ENCODE data around the gene KCNT1. TPM values are rescaled to one million over a fixed set of nuclear protein-coding genes. Genes with fewer than 3 reads are reported as not detected.
A peak's percentile ranks its signal among the peaks of the same experiment; 100 is the strongest.

KCNT1 gene
- total and polyA plus RNA-seq, 4 donors: 9.5 to 24.7 (median 16.3) TPM

DNA sequence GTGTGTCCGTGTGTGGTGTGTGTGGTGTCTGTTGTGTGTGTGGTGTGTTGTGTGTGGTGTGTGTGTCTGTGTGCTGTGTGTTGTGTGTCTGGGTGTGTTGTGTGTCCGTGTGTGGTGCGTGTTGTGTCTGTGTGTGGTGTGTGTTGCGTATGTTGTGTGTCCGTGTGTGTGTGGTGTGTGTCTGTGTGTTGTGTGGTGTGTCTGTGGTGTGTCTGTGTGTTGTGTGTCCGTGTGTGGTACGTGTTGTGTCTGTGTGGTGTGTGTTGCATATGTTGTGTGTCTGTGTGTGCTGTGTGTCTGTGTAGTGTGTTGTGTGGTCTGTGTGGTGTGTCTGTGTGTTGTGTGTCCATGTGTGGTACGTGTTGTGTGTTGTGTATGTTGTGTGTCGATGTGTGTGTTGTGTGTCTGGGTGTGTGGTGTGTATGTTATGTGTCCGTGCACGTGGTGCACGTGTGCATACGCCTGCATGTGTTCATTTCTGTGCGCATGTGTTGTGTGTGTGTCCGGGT, 72.3 kb downstream of the KCNT1 start:
- peaks cover 80% of the 10 kb centered on the region for H3K36me3 ChIP-seq (ENCODE audit: control insufficient read depth, insufficient read depth, low read length)
- H3K4me3 ChIP-seq (ENCODE audit: low read depth, low read length): no peak overlapping the region
- 89% methylated on average over 15 of the region's 15 CpGs for WGBS (ENCODE audit: insufficient coverage)
- H3K27ac ChIP-seq (ENCODE audit: low read depth, low read length): no peak overlapping the region
- H3K27me3 ChIP-seq (ENCODE audit: control insufficient read depth, insufficient read depth, low read length): no peaks in the 10 kb centered on the region
- H3K4me1 ChIP-seq (ENCODE audit: control insufficient read depth, insufficient read depth, low read length): no peaks in the 10 kb centered on the region
- H3K9me3 ChIP-seq (ENCODE audit: control insufficient read depth, insufficient read depth, low read length): no peaks in the 10 kb centered on the region
- no peak for DNase-seq (ENCODE audit: low read depth in 4 of 6, low spot score in 6 of 6)

DNA sequence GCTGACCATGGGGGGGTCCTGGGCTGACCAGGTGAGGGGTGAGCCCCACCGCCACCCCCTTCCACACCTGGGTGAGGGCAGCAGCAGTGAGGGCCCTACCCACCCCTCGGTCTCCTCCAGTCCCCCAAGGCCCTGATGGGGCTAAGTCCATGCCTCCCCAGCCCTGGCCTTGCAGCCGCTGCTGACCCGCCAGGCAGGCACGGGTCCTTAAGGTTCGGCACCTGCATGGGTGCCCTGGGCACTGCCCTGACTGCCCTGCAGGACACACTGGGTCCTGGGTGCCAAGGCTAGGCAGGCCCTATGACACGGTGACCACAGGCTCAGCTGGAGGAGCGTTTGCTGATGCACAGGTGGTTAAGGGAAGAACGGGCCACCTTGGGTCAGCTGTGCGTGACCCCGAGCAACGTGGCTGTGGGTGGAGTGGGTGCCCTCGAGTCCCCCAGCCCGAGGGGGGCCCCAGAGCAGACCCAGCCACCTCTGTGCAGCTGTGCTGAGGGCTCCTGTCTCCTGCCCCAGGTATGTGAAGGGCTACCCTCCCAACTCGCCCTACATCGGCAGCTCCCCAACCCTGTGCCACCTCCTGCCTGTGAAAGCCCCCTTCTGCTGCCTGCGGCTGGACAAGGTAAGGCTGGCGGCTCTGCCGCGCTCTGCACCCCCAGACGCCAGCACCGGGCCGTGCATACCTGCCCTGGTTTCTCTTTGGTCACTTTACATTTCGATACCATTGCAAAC, 73.0 kb downstream of the KCNT1 start:
- no peaks in the 10 kb centered on the region for H3K9me3 ChIP-seq (ENCODE audit: control insufficient read depth, insufficient read depth, low read length)
- WGBS (ENCODE audit: insufficient coverage): 90% methylated on average over 24 of the region's 24 CpGs
- DNase-seq (ENCODE audit: low read depth in 4 of 6, low spot score in 6 of 6): no peak
- no peaks in the 10 kb centered on the region for H3K27me3 ChIP-seq (ENCODE audit: control insufficient read depth, insufficient read depth, low read length)
- H3K36me3 ChIP-seq (ENCODE audit: control insufficient read depth, insufficient read depth, low read length): peaks cover 79% of the 10 kb centered on the region
- no peak overlapping the region for H3K4me3 ChIP-seq (ENCODE audit: low read depth, low read length)
- no peaks in the 10 kb centered on the region for H3K4me1 ChIP-seq (ENCODE audit: control insufficient read depth, insufficient read depth, low read length)
- no peak overlapping the region for H3K27ac ChIP-seq (ENCODE audit: low read depth, low read length)

DNA sequence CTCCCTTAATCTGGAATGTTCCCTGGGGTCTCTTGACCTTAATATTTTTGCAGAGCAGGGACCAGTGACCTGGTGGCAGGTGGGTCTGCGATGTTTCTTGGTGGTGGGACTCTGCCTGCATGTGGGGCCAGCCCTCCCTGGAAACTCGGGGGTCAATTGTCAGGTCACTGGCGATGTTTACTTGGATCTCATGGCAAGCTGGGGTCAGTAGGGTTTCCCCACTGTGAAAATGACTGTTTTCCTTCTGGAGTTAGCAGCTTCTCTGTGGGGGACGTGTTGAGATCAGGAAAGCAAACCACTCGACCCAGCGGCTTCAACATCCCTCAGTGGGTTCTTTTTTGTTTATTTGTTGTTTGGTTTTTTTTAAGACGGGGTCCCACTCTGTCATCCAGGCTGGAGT, 73.9 kb downstream of the KCNT1 start:
- Histone ChIP-seq H3K4me3 (ENCODE audit: low read depth, low read length) (no peak overlapping the region), H3K27ac (ENCODE audit: low read depth, low read length) (no peak overlapping the region), H3K9me3 (ENCODE audit: control insufficient read depth, insufficient read depth, low read length) (no peaks in the 10 kb centered on the region), H3K4me1 (ENCODE audit: control insufficient read depth, insufficient read depth, low read length) (no peaks in the 10 kb centered on the region), H3K36me3 (ENCODE audit: control insufficient read depth, insufficient read depth, low read length) (peaks cover 79% of the 10 kb centered on the region), H3K27me3 (ENCODE audit: control insufficient read depth, insufficient read depth, low read length) (no peaks in the 10 kb centered on the region)
- DNase-seq (ENCODE audit: low read depth in 4 of 6, low spot score in 6 of 6): peak in 1 of 6 donors; percentile 13
- WGBS (ENCODE audit: insufficient coverage): 49% methylated on average over 4 of the region's 7 CpGs

DNA sequence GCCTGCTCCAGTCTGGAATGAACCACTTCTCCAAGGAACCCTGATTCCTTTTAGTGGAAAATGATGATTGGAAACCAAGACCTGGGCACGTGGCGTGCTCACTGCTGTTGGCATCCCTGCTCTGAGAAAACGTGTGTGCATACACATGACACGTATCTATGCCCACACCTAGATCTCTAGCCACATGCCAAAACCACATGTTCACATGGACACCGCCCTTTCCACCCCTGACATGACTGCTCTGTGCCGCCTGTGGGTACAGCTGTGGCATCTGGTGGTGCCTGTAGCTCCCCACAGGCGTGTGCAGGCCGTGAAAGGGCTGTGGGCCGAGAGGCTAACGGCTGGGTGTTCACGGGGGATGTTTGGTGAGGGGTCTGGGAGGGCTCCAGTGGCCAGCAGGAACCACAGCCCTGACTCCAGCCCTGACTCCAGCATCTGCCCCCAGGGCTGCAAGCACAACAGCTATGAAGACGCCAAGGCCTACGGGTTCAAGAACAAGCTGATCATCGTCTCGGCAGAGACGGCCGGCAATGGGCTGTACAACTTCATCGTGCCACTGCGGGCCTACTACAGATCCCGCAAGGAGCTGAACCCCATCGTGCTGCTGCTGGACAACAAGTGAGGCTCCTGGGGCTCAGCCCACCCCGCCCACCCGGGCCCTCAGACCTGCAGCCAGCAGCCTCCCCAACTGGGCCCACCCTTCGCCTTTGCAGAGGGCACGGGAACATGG, 75.1 kb downstream of the KCNT1 start:
- Histone ChIP-seq H3K36me3 (ENCODE audit: control insufficient read depth, insufficient read depth, low read length) (peaks cover 70% of the 10 kb centered on the region), H3K4me3 (ENCODE audit: low read depth, low read length) (no peak overlapping the region), H3K9me3 (ENCODE audit: control insufficient read depth, insufficient read depth, low read length) (no peaks in the 10 kb centered on the region), H3K27ac (ENCODE audit: low read depth, low read length) (no peak overlapping the region), H3K27me3 (ENCODE audit: control insufficient read depth, insufficient read depth, low read length) (no peaks in the 10 kb centered on the region), H3K4me1 (ENCODE audit: control insufficient read depth, insufficient read depth, low read length) (no peaks in the 10 kb centered on the region)
- no peak for DNase-seq (ENCODE audit: low read depth in 4 of 6, low spot score in 6 of 6)
- WGBS (ENCODE audit: insufficient coverage): 87% methylated on average over 17 of the region's 25 CpGs

DNA sequence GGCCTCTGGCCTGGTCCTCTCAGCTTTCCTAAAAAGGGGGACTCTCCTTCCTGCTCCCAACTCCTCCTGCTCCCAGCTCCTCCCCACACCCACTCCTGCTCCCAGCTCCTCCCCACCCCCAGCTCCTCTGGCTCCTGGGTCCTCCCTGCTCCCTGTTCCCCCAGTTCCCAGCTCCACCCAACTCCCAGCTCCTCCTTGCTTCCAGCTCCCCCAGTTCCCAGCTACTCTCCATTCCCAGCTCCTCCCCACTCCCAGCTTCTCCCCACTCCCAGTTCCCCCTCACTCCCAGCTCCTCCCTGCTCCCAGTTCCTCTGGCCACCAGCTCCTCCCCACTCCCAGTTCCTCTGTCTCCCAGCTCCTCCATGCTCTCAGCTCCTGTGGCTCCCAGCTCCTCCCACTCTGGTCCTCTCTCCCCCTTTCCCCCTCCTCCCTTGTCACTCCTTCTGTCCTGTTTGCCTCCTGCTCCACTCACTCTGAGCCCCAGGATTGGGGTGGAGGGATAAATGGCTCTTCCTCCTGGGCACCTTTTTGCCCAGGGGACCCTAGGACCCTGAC, 75.7 kb downstream of the KCNT1 start:
- Histone ChIP-seq H3K9me3 (ENCODE audit: control insufficient read depth, insufficient read depth, low read length) (no peaks in the 10 kb centered on the region), H3K4me3 (ENCODE audit: low read depth, low read length) (no peak overlapping the region), H3K36me3 (ENCODE audit: control insufficient read depth, insufficient read depth, low read length) (peaks cover 67% of the 10 kb centered on the region), H3K27me3 (ENCODE audit: control insufficient read depth, insufficient read depth, low read length) (no peaks in the 10 kb centered on the region), H3K4me1 (ENCODE audit: control insufficient read depth, insufficient read depth, low read length) (no peaks in the 10 kb centered on the region), H3K27ac (ENCODE audit: low read depth, low read length) (no peak overlapping the region)
- no peak for DNase-seq (ENCODE audit: low read depth in 4 of 6, low spot score in 6 of 6)

DNA sequence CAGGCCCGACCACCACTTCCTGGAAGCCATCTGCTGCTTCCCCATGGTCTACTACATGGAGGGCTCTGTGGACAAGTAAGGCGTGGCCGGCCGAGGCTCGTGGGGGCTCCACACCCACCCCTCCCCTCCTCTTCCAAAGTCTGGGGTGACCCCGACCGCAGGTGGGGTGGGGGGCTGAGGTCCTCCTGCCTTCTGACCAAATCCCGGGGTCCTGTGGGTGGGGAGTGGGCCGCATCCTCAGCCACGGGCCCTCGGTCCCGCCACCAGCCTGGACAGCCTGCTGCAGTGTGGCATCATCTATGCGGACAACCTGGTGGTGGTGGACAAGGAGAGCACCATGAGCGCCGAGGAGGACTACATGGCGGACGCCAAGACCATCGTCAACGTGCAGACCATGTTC, 76.4 kb downstream of the KCNT1 start:
- DNase-seq (ENCODE audit: low read depth in 4 of 6, low spot score in 6 of 6): no peak
- no peak overlapping the region for H3K27ac ChIP-seq (ENCODE audit: low read depth, low read length)
- H3K4me1 ChIP-seq (ENCODE audit: control insufficient read depth, insufficient read depth, low read length): no peaks in the 10 kb centered on the region
- no peak overlapping the region for H3K4me3 ChIP-seq (ENCODE audit: low read depth, low read length)
- no peaks in the 10 kb centered on the region for H3K27me3 ChIP-seq (ENCODE audit: control insufficient read depth, insufficient read depth, low read length)
- H3K36me3 ChIP-seq (ENCODE audit: control insufficient read depth, insufficient read depth, low read length): peaks cover 65% of the 10 kb centered on the region
- no peaks in the 10 kb centered on the region for H3K9me3 ChIP-seq (ENCODE audit: control insufficient read depth, insufficient read depth, low read length)
- WGBS (ENCODE audit: insufficient coverage): 97% methylated on average over 6 of the region's 19 CpGs

DNA sequence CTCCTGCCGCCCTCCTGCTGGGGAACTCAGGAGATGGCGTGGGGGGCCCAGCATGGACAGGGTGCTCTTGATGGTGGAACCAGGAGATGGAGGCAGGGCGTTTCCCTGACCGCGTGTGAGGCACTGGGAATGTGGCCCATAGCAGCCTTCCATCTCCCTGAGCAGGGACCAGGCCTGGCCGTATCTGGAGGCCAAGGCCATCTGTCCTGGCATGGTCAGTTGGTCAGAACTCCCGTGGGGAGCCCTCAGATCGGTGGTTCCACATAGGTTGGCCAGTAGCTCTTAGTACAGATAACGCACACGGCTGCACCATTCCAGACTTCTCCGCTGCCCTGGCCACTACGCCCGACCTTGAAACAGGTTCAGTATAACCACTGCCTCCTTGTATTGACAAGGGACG, 77.6 kb downstream of the KCNT1 start:
- peaks cover 72% of the 10 kb centered on the region for H3K36me3 ChIP-seq (ENCODE audit: control insufficient read depth, insufficient read depth, low read length)
- no peaks in the 10 kb centered on the region for H3K27me3 ChIP-seq (ENCODE audit: control insufficient read depth, insufficient read depth, low read length)
- 88% methylated on average over 14 of the region's 14 CpGs for WGBS (ENCODE audit: insufficient coverage)
- H3K27ac ChIP-seq (ENCODE audit: low read depth, low read length): no peak overlapping the region
- no peak overlapping the region for H3K4me3 ChIP-seq (ENCODE audit: low read depth, low read length)
- no peaks in the 10 kb centered on the region for H3K9me3 ChIP-seq (ENCODE audit: control insufficient read depth, insufficient read depth, low read length)
- no peaks in the 10 kb centered on the region for H3K4me1 ChIP-seq (ENCODE audit: control insufficient read depth, insufficient read depth, low read length)
- no peak for DNase-seq (ENCODE audit: low read depth in 4 of 6, low spot score in 6 of 6)

DNA sequence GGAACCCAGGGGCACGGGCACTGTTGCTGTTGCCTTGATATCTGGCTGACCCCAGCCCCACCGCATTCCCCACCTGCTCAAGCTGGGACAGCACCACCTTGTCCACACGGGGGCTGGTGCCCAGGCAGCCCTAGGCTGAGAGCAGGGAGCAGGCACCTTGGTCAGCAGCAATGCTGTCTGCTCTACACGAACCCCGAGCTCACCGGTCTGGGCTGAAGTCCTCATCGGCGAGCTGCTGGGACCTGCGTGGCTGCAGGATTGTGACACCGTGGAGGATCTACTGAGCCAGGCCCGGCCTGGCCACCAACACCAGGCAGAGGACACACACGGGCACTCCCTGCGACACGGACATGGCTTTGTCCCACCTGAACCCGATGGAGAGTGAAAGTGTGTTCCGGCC, 78.1 kb downstream of the KCNT1 start:
- no peaks in the 10 kb centered on the region for H3K4me1 ChIP-seq (ENCODE audit: control insufficient read depth, insufficient read depth, low read length)
- H3K4me3 ChIP-seq (ENCODE audit: low read depth, low read length): no peak overlapping the region
- DNase-seq (ENCODE audit: low read depth in 4 of 6, low spot score in 6 of 6): no peak
- no peaks in the 10 kb centered on the region for H3K9me3 ChIP-seq (ENCODE audit: control insufficient read depth, insufficient read depth, low read length)
- H3K27me3 ChIP-seq (ENCODE audit: control insufficient read depth, insufficient read depth, low read length): no peaks in the 10 kb centered on the region
- H3K36me3 ChIP-seq (ENCODE audit: control insufficient read depth, insufficient read depth, low read length): peaks cover 72% of the 10 kb centered on the region
- no peak overlapping the region for H3K27ac ChIP-seq (ENCODE audit: low read depth, low read length)
- WGBS (ENCODE audit: insufficient coverage): 91% methylated on average over 16 of the region's 16 CpGs

DNA sequence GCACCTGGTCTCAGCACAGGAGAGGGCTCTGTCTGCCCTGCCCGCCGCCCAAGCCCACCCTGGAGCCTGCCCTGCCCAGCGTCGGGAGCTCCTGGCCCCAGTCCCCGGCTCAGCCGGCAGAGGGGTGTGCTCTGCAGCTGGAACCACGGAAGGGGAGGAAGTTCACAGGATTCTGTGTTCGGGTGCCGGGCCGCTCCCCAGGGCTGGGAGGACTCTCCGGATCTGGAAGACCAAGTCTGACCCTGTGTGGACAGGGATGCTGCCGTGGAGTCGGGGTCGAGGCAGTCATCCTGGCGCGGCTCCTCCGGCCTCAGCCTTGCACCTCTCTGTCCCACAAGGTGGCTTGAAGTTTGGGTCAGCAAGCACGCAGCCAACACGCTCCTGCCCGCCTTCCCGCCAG, 78.6 kb downstream of the KCNT1 start:
- Histone ChIP-seq H3K27me3 (ENCODE audit: control insufficient read depth, insufficient read depth, low read length) (no peaks in the 10 kb centered on the region), H3K27ac (ENCODE audit: low read depth, low read length) (no peak overlapping the region), H3K4me1 (ENCODE audit: control insufficient read depth, insufficient read depth, low read length) (no peaks in the 10 kb centered on the region), H3K4me3 (ENCODE audit: low read depth, low read length) (no peak overlapping the region), H3K36me3 (ENCODE audit: control insufficient read depth, insufficient read depth, low read length) (peaks cover 71% of the 10 kb centered on the region), H3K9me3 (ENCODE audit: control insufficient read depth, insufficient read depth, low read length) (no peaks in the 10 kb centered on the region)
- 81% methylated on average over 21 of the region's 21 CpGs for WGBS (ENCODE audit: insufficient coverage)
- no peak for DNase-seq (ENCODE audit: low read depth in 4 of 6, low spot score in 6 of 6)
